Right lobe of liver (tissue), 6 donors: ENCODE data around the gene STAP2. TPM values are rescaled to one million over a fixed set of nuclear protein-coding genes. Genes with fewer than 3 reads are reported as not detected.
"Not testable (repeated sequence)": the region's sequence is repeated elsewhere in the genome, so short reads cannot be mapped to it uniquely, and the experiment has no call there.

Source experiments
- ATAC-seq, 4 donors: fragments of 200-7000 bp; cut with Tn5 transposase; one replicate each; pipeline ENCODE4 v1.9.1; 2020; ENCODE audit warnings: mild to moderate bottlenecking in 4 of 4, moderate library complexity in 4 of 4
- DNase-seq, 3 donors: peaks; one replicate each; pipeline ENCODE4 v3.0.0-alpha.2; 2020
- H3K27ac ChIP-seq, 3 donors: fragments of 200-600 bp; one replicate each; pipeline ENCODE4 v1.8.0; 2022
- H3K27me3 ChIP-seq, 2 donors: fragments of 200-600 bp; one replicate each; pipeline ENCODE4 v1.8.0; 2022
- H3K36me3 ChIP-seq, 4 donors: fragments of 200-600 bp; sonication (generic) in 1 of 4; one replicate each; pipeline versions ENCODE4 v1.5.1 to v1.8.0; 2017 to 2022; ENCODE audit warnings: control low read depth in 1 of 4
- H3K4me1 ChIP-seq, 4 donors: fragments of 200-600 bp; sonication (generic) in 1 of 4; one replicate each; pipeline versions ENCODE4 v1.5.1 to v1.8.0; 2017 to 2022; ENCODE audit warnings: control low read depth in 1 of 4
- H3K4me3 ChIP-seq, 3 donors: fragments of 200-600 bp; one replicate each; pipeline ENCODE4 v1.8.0; 2022
- H3K9me3 ChIP-seq, 4 donors: fragments of 200-600 bp; sonication (generic) in 1 of 4; one replicate each; pipeline versions ENCODE4 v1.5.1 to v1.8.0; 2017 to 2022; ENCODE audit warnings: control low read depth in 1 of 4
- POLR2A ChIP-seq: fragments of 450-650 bp; IDR thresholded peaks from one replicate; pipeline ENCODE4 v1.6.1; 2017; ENCODE audit warnings: antibody characterized with exemption, mild to moderate bottlenecking
- WGBS: methylation state at CpG from one replicate; pipeline ENCODE4 v1.1.6; 2018; ENCODE audit warnings: low coverage, low lambda C conversion rate; ENCODE audit not compliant: insufficient coverage; ENCODE audit errors: missing lambda C conversion rate; 5-methylcytosine and 5-hydroxymethylcytosine counted together
- intact Hi-C, 2 donors: fragments of 100-400 bp; cut with DNase I; formaldehyde crosslinking; loops; one replicate each; pipeline versions ENCODE4 v1.11.2 to v1.14.1; 2022
- total RNA-seq, 6 experiments: library from RNA; depleted of rRNA in 2 of 6; stranded (reverse); fragments of >200 nt in 2 of 6; fragmentation: NEBNext Ultra II Directional in 3 of 6; extraction: Animal tissue kit (Norgen Biotek cat#: 25700) in 3 of 6; gene quantifications; one replicate each; pipeline versions ENCODE4 v1.1.0 to v1.2.4, GENCODE V29; 2016 to 2023
- TF ChIP-seq, protein P1 (sequence below), 4 donors: fragments of 200-600 bp in 3 of 4; fragments of 450-650 bp in 1 of 4; IDR thresholded peaks; one replicate each; pipeline versions ENCODE4 v1.5.1 to v1.8.0; 2016 to 2022; ENCODE audit warnings: antibody characterized with exemption in 4 of 4, mild to moderate bottlenecking in 2 of 4
- donor health status: DM: no; HTN: yes; CAD: no.
- donor health status: DM: no; HTN: no; CAD: no.
- donor health status: DM: no; HTN: no; CAD: no.
- donor health status: DM: no; HTN: yes; CAD: no.
- donor health status: DM: no; HTN: yes; CAD: no.

The STAP2 gene
- total RNA-seq, 6 experiments from 2014 or later, result 21.4 to 51.5 (median 43.0) TPM

- 78% methylated on average over 7 of the region's 10 CpGs for WGBS
- Histone ChIP-seq H3K9me3 (no peaks in the 10 kb centered on the region), H3K4me1 (no peaks in the 10 kb centered on the region), H3K36me3 (no peaks in the 10 kb centered on the region), H3K27me3 (no peaks in the 10 kb centered on the region), H3K27ac (no peak overlapping the region), H3K4me3 (no peak overlapping the region)
- no peak for ATAC-seq
- DNase-seq, result no peak
- TF ChIP-seq, protein P1, sequence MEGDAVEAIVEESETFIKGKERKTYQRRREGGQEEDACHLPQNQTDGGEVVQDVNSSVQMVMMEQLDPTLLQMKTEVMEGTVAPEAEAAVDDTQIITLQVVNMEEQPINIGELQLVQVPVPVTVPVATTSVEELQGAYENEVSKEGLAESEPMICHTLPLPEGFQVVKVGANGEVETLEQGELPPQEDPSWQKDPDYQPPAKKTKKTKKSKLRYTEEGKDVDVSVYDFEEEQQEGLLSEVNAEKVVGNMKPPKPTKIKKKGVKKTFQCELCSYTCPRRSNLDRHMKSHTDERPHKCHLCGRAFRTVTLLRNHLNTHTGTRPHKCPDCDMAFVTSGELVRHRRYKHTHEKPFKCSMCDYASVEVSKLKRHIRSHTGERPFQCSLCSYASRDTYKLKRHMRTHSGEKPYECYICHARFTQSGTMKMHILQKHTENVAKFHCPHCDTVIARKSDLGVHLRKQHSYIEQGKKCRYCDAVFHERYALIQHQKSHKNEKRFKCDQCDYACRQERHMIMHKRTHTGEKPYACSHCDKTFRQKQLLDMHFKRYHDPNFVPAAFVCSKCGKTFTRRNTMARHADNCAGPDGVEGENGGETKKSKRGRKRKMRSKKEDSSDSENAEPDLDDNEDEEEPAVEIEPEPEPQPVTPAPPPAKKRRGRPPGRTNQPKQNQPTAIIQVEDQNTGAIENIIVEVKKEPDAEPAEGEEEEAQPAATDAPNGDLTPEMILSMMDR (IDR thresholded peaks at IDR 0.05), result no peak
- TF ChIP-seq POLR2A, result no peak
- intact Hi-C loops, result no loop called here
Observed at GRCh38 chr19:4294389-4294788, 44.2 kb downstream of the STAP2 start.

GRCh38 chr19:4292515-4292914, 46.1 kb downstream of the STAP2 start:
- TF ChIP-seq, protein P1 (IDR thresholded peaks at IDR 0.05), result no peak
- no peak for TF ChIP-seq POLR2A
- no peaks in the 10 kb centered on the region for H3K36me3 ChIP-seq
- H3K27ac ChIP-seq, result no peak overlapping the region
- H3K27me3 ChIP-seq, result no peaks in the 10 kb centered on the region
- WGBS, result 100% methylated on average over 1 of the region's 15 CpGs
- ATAC-seq (no peak), DNase-seq (no peak)
- intact Hi-C loops, result no loop called here
- H3K9me3 ChIP-seq, result no peaks in the 10 kb centered on the region
- H3K4me1 ChIP-seq, result no peaks in the 10 kb centered on the region
- H3K4me3 ChIP-seq, result no peak overlapping the region

GRCh38 chr19:4291184-4291732, 47.4 kb downstream of the STAP2 start:
- H3K27me3 ChIP-seq, result no peaks in the 10 kb centered on the region
- no peak for DNase-seq

GRCh38 chr19:4288091-4288777, 50.4 kb downstream of the STAP2 start:
- ATAC-seq, result no peak
- H3K27me3 ChIP-seq, result no peaks in the 10 kb centered on the region
- intact Hi-C loops, result no loop called here
- TF ChIP-seq, protein P1 (IDR thresholded peaks at IDR 0.05), result no peak
- no peak for TF ChIP-seq POLR2A
- H3K36me3 ChIP-seq, result no peaks in the 10 kb centered on the region
- no peak for DNase-seq
- WGBS, result 85% methylated on average over 11 of the region's 16 CpGs
- peaks cover 0 to 8% (median 3%) of the 10 kb centered on the region in 4 donors for H3K4me1 ChIP-seq
- H3K4me3 ChIP-seq, result no peak overlapping the region
- H3K9me3 ChIP-seq, result no peaks in the 10 kb centered on the region
- H3K27ac ChIP-seq, result no peak overlapping the region

More at GRCh38 chr19:4291184-4291732, 47.4 kb downstream of the STAP2 start:
- Histone ChIP-seq H3K27ac (no peak overlapping the region), H3K4me3 (no peak overlapping the region), H3K36me3 (no peaks in the 10 kb centered on the region), H3K4me1 (no peaks in the 10 kb centered on the region), H3K9me3 (no peaks in the 10 kb centered on the region)
- no peak for ATAC-seq
- TF ChIP-seq, protein P1 (IDR thresholded peaks at IDR 0.05), result no peak
- no peak for TF ChIP-seq POLR2A
- intact Hi-C loops, result no loop called here
- 88% methylated on average over 7 of the region's 8 CpGs for WGBS

DNA sequence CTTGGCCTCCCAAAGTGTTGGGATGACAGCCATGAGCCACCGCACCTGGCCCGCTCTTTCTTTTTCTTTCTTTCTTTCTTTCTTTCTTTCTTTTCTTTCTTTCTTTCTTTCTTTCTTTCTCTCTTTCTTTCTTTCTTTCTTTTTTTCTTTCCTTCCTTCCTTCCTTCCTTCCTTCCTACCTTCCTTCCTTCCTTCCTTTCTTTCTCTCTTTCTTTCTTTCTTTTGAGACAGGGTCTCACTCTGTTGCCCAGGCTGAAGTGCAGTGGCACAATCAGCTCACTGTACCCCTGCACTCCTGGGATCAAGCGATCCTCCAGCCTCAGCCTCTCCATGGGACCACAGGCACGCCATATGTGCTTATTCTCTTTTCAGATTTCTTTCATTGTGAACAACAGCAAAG, 52.5 kb downstream of the STAP2 start:
- 90% methylated on average over 4 of the region's 4 CpGs for whole genome bisulfite sequencing
- intact Hi-C loops, H3K27me3 ChIP-seq: not testable (repeated sequence)

More for the DNA sequence above, 52.5 kb downstream of the STAP2 start:
- H3K4me3 ChIP-seq, DNase-seq, H3K4me1 ChIP-seq, ATAC-seq, H3K27ac ChIP-seq, H3K9me3 ChIP-seq, H3K36me3 ChIP-seq: not testable (repeated sequence)
